ENCODE measurements around the gene RPS6KA2.
A peak's percentile ranks its signal among the peaks of the same experiment; 100 is the strongest.

Gene RPS6KA2

DNA sequence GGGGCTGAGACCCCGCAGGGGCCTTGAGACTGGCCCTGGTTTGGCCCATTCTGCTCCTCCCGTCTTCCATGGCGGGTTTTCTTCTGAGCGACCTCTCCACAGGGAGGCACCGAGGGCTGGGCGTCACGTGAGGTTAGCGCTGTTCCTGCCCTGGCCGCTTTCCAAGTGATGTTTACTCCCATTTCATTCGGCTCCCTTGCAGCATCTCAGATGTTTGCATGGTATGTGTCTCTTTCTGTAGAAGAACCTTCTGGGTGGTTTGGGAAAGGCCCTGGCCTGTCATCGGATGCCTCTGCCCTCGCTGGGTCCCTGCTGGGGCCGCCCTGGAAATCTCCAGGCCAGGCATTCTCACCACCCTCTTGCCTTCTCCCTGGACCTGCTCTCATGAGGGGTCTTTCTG, 57.8 kb downstream of the RPS6KA2 start:
- no peak for DNase-seq

- DNase-seq, result no peak
Observed at GRCh38 chr6:166567813-166568212, 59.2 kb downstream of the RPS6KA2 start.

GRCh38 chr6:166567107-166567506, 59.9 kb downstream of the RPS6KA2 start:
- DNase-seq, result peak in 2 of 3 donors; percentile 21 to 35

DNA sequence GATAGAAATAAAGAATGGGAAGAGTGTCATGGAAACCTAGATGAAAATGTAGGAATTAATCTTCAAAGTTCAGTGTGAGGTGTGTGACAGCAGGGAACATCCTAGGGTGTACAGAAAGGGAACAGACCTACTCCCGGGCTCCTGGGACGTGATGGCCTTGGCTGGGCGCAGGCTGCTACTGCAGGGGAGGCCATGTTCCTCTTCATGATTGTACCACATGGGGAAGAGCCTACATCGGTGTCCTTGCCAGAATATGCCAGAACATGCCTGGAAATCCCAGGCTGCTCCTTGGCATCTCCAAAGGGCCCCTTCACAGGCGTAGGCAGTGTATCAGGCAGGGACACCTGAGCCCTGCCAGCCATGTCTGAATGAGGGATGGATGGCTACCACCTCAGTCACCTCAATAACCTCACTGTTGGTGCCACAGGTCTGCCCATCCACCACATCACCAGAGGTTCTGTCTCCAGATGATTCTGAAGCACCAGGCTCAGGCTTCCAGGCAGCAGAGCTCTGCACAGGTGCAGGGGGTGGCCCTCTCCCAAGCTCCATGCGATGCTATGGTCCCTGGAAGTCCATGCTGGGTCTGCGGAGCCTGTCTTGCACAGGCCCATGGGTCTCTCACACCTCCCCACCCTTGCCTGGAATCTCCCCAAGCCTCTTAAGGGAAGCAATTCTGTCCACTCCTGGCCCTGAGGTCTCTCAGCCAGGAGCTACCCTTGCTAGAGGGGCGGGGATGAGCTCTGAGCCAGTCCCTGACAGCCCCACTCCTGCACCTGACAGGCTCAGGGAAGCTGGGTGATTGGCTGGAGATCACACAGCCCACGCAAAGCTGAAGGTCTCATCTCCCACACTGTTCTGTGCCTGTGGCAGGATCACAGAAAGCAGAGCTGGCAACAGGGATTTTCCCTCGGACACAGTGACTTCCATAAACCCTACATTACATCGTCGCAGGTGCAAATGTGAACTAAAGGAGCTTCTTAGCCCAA, 60.7 kb downstream of the RPS6KA2 start:
- no peak for DNase-seq

DNA sequence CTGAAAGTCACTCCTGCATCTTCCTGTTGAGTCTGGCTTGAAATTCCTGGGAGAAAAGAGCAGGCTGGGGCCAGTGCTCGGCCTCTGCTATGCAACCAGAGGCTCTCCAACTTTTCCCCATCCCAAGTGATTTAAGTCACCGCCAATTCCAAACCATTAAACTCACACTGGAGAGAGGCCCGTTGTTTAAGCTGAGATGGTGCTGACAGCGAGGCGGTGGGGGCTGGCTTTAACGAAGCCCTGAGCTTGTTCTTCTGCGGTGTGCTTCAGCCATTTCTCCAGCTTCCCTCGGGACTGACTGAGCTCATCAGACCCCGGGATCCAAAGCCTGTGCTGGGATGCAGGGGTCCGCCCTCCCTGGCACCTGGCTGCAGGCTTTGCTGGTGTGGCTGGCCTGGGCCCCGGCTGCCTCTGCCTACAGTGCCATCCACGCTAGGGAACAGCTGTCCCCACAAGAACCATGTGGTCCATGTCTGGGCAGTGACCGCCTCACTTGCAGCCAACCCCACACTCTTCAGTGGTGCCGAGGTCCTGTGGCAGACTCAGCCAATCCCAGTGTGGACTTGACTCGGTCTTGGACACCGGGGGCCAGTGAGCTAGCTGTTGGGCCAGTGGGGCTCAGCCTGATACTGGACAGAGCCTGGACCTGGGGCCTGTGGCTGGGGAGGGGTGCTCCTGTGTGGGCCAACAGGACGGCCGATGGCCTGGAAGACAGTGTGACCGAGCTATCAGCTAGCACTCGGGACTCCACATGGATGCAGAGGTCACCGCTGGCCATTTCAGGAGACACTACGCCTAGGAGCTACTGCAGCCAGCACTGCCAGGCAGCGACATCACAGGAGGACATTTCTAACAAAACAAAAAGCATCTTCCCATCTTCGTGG, 61.7 kb downstream of the RPS6KA2 start:
- DNase-seq, result no peak

- DNase-seq, result no peak
Observed at GRCh38 chr6:166563805-166564204, 63.2 kb downstream of the RPS6KA2 start.

GRCh38 chr6:166563200-166563599, 63.9 kb downstream of the RPS6KA2 start:
- no peak for DNase-seq

- no peak for DNase-seq
Observed at GRCh38 chr6:166562726-166563125, 64.3 kb downstream of the RPS6KA2 start.

GRCh38 chr6:166561771-166562359, 65.2 kb downstream of the RPS6KA2 start:
- DNase-seq, result no peak

- no peak for DNase-seq
Observed at GRCh38 chr6:166560222-166560621, 66.8 kb downstream of the RPS6KA2 start.

- no peak for DNase-seq
Observed at GRCh38 chr6:166559662-166560061, 67.4 kb downstream of the RPS6KA2 start.

GRCh38 chr6:166559211-166559610, 67.8 kb downstream of the RPS6KA2 start:
- no peak for DNase-seq

GRCh38 chr6:166558156-166559005, 68.7 kb downstream of the RPS6KA2 start:
- DNase-seq, result no peak

DNA sequence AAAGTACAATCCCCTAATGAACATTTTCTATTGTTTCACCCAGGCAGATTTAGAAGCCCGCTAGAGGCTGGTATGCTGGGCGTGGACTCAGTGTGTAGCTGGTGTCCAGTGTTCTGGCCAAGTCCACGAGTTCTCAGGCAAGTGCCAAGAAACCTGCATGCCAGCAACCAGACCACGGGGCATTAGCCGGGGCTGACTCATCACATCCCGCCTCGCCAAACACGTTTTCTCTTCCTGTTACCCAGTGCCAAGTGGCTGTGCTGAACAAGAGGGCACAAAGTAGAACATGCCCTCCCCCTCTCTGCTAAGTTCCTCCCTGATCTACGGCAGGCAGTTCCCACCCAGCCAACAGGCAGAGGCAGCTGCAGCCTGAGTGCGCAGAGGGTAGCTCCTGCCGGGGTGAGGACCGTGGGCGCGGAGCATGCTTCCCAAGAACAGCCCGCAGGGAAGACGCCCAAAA, 70.2 kb downstream of the RPS6KA2 start:
- DNase-seq, result peak; percentile 74 to 81 (median 80)

GRCh38 chr6:166556336-166556735, 70.7 kb downstream of the RPS6KA2 start:
- DNase-seq, result no peak

GRCh38 chr6:166555086-166555485, 72.0 kb downstream of the RPS6KA2 start:
- DNase-seq, result no peak

GRCh38 chr6:166554316-166554715, 72.7 kb downstream of the RPS6KA2 start:
- no peak for DNase-seq

DNA sequence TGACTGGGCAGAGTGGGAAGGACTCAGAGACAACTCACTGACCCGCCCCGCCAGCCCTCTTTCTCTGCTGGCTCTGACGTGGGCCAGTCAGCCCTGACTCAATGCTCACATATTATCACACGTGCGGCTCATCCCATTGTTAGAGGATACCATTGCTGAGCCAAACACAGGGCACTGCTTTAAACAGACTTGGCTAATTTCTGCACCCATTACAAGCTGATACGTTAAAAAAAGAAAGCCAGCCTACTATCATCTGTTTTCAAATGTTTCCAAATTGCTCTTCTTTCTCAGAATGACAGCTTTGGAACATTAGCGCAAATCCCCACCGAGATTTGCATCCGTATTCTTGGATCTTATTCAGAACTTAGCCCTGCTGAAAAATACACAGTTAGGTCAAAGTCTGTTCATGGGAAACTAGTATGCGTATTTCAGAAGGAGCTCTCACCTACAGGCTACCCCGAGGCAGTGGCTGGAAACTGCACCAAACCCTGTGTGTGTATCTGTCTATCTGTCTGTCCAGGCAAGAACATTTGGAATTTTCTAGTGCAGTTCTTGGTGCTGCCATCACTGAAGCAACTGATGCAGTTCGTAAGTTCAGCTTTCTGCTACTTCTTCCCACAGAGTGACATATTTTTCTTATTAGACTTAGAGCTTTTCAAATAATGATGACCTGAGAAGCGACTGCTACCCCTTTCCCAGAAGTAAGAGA, 73.3 kb downstream of the RPS6KA2 start:
- DNase-seq, result peak in 2 of 3 donors; percentile 37 to 45

- no peak for DNase-seq
Observed at GRCh38 chr6:166552600-166552999, 74.5 kb downstream of the RPS6KA2 start.

DNA sequence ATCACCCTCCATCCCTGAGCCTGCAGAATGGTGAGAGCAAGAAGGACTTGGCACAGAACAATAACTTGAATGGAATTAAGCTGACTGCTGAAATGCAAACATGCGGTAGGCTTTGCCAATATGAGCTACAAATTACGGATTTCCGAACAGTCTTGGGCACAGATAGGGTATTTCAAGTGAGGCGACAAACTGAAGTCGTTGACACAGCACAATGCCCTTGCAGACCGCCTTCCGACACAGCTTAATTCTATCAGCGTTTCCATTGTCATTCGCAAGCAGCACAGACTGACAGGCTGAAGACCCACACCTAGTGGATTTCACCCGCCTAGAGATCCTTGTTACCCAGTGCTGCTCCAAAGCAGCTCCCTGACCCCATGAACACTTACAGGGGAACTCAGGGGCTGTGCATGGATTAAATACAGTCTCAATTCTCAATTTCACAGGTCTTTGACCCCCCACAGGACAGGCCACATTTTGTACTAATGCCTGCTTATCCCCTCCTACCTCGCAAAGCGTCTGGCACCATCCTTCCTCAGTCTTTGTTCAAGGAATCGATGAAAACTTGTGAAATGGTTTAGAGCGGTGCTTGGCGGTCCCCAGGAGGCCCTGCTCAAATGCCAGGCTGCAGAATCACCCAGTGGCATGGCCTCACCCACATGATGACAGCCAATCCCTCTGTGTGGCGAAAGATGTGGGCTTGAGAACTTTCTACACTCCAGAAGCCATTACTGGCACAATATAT, 75.1 kb downstream of the RPS6KA2 start:
- DNase-seq, result no peak

DNA sequence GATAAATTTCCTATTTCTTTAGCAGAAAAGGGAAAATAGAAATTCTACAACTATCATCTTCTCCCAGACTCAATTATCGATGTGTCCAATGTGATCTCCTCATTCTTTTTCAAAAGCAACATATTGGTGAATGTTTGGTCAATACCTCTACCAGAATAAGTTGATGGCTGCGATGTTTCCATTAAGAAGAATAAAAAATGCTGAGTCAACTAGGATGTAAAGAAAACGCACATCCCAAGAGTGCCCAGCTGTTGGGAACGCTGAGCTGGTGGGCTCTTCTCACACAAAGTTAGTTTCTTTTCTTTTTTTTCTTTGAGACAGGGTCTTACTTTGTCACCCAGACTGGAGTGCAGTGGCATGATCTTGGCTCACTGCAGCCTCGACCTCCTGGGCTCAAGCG, 80.4 kb downstream of the RPS6KA2 start:
- DNase-seq, result no peak
